ENCODE results near the gene NFS1.
"Not testable (repeated sequence)": the region's sequence is repeated elsewhere in the genome, so short reads cannot be mapped to it uniquely, and the experiment has no call there.

- not testable (repeated sequence) for TF ChIP-seq CTCF (IDR thresholded peaks at IDR 0.05); POLR2A (IDR thresholded peaks at IDR 0.05; ENCODE audit: low read depth); POLR2AphosphoS5 (IDR thresholded peaks at IDR 0.05); EP300 (IDR thresholded peaks at IDR 0.05)
Observed at GRCh38 chr20:35723652-35724320, 24.6 kb upstream of the NFS1 start.

All from esophagus muscularis mucosa (tissue), 4 donors.